Activated naive CD8-positive, alpha-beta T cell treated with anti-CD3 and anti-CD28 coated beads, Interleukin-2, amount 50 U/mL, for 24 hours (primary cell): Measurements from ENCODE around the gene SUV39H1.
"Not testable (repeated sequence)": the region's sequence is repeated elsewhere in the genome, so short reads cannot be mapped to it uniquely, and the experiment has no call there.

ENCODE experiments used
- ATAC-seq: fragments of 150-1000 bp; cut with Tn5 transposase; one replicate; pipeline ENCODE4 v1.10.0; 2021
- DNase-seq: peaks from one replicate; pipeline ENCODE4 v3.0.0; 2021
- H3K27ac Mint-ChIP-seq: one replicate; pipeline ENCODE4 v1.8.0; 2021; ENCODE audit warnings: mild to moderate bottlenecking, mixed read lengths
- H3K27me3 Mint-ChIP-seq: one replicate; pipeline ENCODE4 v1.8.0; 2021; ENCODE audit warnings: mixed read lengths
- H3K36me3 Mint-ChIP-seq: one replicate; pipeline ENCODE4 v1.8.0; 2021; ENCODE audit warnings: low read depth, mixed read lengths
- H3K4me1 Mint-ChIP-seq: one replicate; pipeline ENCODE4 v1.8.0; 2021; ENCODE audit warnings: mixed read lengths
- H3K4me3 Mint-ChIP-seq: one replicate; pipeline ENCODE4 v1.8.0; 2021; ENCODE audit warnings: mild to moderate bottlenecking, moderate library complexity, mixed read lengths
- H3K9me3 Mint-ChIP-seq: one replicate; pipeline ENCODE4 v1.8.0; 2021; ENCODE audit warnings: mixed read lengths

Gene SUV39H1, protein sequence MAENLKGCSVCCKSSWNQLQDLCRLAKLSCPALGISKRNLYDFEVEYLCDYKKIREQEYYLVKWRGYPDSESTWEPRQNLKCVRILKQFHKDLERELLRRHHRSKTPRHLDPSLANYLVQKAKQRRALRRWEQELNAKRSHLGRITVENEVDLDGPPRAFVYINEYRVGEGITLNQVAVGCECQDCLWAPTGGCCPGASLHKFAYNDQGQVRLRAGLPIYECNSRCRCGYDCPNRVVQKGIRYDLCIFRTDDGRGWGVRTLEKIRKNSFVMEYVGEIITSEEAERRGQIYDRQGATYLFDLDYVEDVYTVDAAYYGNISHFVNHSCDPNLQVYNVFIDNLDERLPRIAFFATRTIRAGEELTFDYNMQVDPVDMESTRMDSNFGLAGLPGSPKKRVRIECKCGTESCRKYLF

DNA sequence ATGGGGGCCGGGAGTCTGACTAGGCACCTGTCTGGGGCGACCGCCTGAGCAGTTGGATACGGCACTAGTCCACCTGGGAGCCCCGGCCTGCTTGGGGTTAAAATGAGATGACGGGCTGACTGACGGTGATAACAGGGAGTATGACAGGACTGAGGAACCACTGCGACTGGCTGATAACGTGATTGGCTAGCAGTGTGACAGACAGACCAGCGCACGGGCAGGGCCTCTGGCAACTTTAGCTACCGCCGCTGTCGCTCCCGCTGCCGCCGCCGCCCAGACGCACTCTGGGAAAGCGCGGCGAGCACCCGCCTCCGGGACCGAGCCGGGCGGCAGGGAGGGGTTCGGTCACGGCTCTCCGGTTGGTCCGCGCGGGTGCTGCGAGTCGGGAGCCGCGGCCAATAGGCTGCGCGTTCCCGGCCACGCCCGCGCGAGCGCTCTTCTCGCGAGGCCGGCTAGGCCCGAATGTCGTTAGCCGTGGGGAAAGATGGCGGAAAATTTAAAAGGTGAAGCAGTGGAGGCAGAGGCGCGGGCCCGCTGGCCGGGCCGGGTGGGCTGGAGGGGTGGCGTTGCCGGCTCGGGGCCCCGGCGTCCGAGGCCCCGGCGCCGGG lies at the start of gene SUV39H1:
Gene SUV39H1 (plus strand): TSS at position 434 of the 608 bp plus-strand sequence. CDS start 51 bp downstream, at position 485.
- DNase-seq = peak; percentile 81
- ATAC-seq = peak; percentile 95
- Mint-ChIP-seq H3K36me3 (peaks cover 23% of the 10 kb centered on the region), H3K4me3 (peak within 1 kb of the TSS; percentile 91), H3K4me1 (peaks cover 23% of the 10 kb centered on the region), H3K27me3 (no peaks in the 10 kb centered on the region), H3K27ac (peak within 1 kb of the TSS; percentile 96), H3K9me3 (no peaks in the 10 kb centered on the region)

DNA sequence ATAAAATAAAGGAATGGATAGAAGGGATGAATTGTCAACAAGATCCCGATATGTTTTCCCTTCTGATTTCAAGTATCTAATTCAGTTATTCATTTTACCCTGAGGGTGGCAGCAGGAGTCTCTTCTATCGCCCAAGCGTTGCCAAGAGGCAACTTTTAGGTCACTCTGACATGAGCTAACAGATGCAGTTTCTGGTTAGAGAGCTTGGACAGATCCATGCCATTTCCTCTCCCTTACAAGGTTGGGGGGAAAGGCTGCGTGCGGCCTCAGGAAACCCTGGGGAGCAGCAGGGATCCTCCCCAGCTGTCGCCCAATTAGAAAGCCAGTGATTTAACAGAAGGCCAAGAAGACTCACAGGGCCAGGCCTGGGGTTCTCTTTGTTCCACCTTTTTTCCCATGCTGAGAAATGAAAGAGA lies 48.2 kb upstream of the SUV39H1 start:
- Mint-ChIP-seq H3K27ac (no peak overlapping the region), H3K4me3 (no peak overlapping the region), H3K27me3 (no peaks in the 10 kb centered on the region), H3K4me1 (peaks cover 1% of the 10 kb centered on the region), H3K9me3 (no peaks in the 10 kb centered on the region), H3K36me3 (no peaks in the 10 kb centered on the region)
- DNase-seq (peak; percentile 9), ATAC-seq (no peak)

DNA sequence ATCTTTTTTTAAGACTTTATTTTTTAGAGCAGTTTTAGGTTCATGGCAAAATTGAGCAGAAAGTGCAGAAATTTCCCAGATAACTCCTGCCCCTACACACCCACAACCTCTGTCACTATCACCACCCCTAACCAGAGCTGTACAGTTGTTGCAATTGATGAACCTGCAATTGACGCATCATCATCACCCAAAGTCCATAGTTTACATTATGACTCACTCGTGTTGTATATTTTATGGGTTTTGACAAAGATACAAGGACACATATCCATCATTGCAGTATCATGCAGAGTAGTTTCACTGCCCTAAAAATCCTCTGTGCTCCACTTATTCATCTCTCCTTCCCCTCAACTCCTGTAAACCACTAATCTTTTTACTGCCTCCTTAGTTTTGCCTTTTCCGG lies 47.4 kb upstream of the SUV39H1 start:
- peaks cover 1% of the 10 kb centered on the region for H3K4me1 Mint-ChIP-seq
- DNase-seq (no peak), ATAC-seq (no peak)
- no peaks in the 10 kb centered on the region for H3K9me3 Mint-ChIP-seq
- H3K27ac Mint-ChIP-seq = no peak overlapping the region
- no peaks in the 10 kb centered on the region for H3K36me3 Mint-ChIP-seq
- H3K4me3 Mint-ChIP-seq = no peak overlapping the region
- no peaks in the 10 kb centered on the region for H3K27me3 Mint-ChIP-seq

DNA sequence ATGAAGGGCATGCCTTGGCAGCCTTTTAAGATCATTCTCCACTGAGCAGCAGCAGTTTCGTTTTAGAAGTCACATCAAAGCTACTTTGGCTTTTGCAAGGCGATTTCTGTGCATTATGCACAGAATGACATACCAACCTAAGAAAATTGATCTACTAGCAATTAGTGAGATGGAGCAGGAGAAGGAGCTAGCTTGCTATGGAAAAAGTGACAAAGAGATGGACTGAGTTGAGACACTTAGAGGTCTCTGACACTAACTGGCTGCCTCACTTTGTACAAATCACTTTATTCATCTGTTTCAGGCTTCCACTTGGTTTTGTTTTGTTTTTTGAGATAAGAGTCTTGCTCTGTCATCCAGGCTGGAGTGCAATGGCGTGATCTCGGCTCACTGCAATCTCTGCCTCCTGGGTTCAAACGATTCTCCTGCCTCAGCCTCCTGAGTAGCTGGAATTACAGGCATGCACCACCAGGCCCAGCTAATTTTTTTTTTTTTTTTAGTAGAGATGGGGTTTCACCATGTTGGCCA lies 44.4 kb upstream of the SUV39H1 start:
- H3K4me3 Mint-ChIP-seq, H3K27me3 Mint-ChIP-seq, ATAC-seq, H3K9me3 Mint-ChIP-seq, DNase-seq, H3K4me1 Mint-ChIP-seq, H3K36me3 Mint-ChIP-seq, H3K27ac Mint-ChIP-seq: not testable (repeated sequence)

DNA sequence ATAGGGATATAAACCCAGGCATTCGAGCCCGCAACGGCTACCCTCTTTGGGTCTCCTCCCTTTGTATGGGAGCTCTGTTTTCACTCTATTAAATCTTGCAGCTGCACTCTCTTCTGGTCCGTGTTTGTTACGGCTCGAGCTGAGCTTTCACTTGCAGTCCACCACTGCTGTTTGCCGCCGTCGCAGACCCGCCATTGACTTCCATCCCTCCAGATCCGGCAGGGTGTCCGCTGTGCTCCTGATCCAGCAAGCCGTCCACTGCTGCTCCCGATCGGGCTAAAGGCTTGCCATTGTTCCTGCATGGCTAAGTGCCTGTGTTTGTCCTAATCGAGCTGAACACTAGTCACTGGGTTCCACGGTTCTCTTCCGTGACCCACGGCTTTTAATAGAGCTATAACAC lies 41.8 kb upstream of the SUV39H1 start:
- H3K4me1 Mint-ChIP-seq, H3K27ac Mint-ChIP-seq, H3K9me3 Mint-ChIP-seq, H3K27me3 Mint-ChIP-seq, H3K4me3 Mint-ChIP-seq, H3K36me3 Mint-ChIP-seq, DNase-seq, ATAC-seq: not testable (repeated sequence)

DNA sequence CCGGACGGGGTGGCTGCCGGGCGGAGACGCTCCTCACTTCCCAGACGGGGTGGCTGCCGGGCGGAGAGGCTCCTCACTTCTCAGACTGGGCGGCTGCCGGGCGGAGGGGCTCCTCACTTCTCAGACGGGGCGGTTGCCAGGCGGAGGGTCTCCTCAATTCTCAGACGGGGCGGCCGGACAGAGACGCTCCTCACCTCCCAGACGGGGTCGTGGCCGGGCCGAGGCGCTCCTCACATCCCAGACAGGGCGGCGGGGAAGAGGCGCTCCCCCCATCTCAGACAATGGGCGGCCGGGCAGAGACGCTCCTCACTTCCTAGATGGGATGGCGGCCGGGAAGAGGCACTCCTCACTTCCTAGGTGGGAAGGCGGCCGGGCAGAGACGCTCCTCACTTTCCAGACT lies 36.8 kb upstream of the SUV39H1 start:
- H3K4me3 Mint-ChIP-seq = not testable (repeated sequence)

DNA sequence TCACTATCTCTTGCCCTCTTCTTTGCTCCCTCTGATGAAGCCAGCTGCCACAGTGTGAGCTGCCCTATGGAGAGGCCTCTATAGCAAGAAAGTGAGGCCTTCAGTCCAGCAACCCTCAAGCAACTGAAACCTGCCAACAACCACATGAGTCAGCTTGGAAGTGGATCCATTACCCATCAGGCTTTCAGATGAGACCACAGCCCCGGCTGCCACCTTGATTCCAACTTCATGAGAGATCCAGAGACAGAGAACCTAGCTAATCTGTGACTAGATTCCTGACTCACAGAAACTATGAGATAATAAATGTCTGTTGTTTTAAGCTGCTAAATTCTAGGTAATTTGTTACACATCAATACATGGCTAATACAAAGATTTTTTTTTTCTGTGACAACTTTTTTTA lies 33.3 kb upstream of the SUV39H1 start:
- H3K9me3 Mint-ChIP-seq = no peaks in the 10 kb centered on the region
- no peaks in the 10 kb centered on the region for H3K27me3 Mint-ChIP-seq
- no peak overlapping the region for H3K27ac Mint-ChIP-seq
- no peak for ATAC-seq
- no peak for DNase-seq
- no peak overlapping the region for H3K4me3 Mint-ChIP-seq
- H3K4me1 Mint-ChIP-seq = peaks cover 6% of the 10 kb centered on the region
- H3K36me3 Mint-ChIP-seq = no peaks in the 10 kb centered on the region

More for the DNA sequence above, 36.8 kb upstream of the SUV39H1 start:
- not testable (repeated sequence) for H3K27me3 Mint-ChIP-seq, ATAC-seq, H3K9me3 Mint-ChIP-seq, H3K27ac Mint-ChIP-seq, DNase-seq, H3K36me3 Mint-ChIP-seq, H3K4me1 Mint-ChIP-seq

DNA sequence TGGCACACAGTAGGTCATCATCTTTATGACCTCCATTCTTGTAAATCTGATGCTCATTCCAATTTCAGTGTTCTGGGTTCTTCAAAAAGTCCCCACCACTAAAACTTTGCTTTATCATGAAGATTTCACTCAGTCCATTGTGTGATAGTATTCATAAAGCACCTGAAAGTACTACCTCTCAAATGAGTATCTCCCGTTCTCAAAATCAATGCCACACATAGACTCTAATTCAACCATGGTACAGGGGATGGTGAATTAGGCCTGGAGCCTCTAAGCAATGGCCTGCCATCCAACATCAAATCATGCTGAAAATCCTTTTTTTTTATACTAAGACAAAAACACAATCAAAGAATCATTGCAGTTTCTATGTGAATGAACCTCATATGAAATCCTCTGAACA lies 32.4 kb upstream of the SUV39H1 start:
- Mint-ChIP-seq H3K4me3 (no peak overlapping the region), H3K27me3 (no peaks in the 10 kb centered on the region), H3K36me3 (no peaks in the 10 kb centered on the region), H3K27ac (no peak overlapping the region), H3K9me3 (no peaks in the 10 kb centered on the region), H3K4me1 (peaks cover 6% of the 10 kb centered on the region)
- ATAC-seq = no peak
- DNase-seq = no peak

DNA sequence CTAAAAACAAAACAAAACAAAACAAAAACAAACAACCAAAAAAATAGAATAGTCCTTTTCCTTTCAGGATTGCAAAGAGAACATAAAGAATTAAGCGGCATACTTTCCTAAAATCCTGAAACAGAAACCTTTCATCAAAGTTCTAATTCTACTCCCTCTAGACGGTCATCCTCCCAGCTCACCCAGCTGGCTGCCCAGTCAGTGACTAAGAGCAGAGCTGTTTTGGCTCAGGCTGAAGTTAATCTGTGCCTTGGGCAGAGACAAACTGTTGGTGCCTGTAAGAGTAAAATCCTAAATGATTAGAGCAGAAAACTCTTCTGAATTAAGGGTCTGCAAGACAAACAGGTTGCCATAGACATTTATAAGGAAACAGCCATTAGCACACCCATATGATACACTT lies 30.5 kb upstream of the SUV39H1 start:
- no peak for ATAC-seq
- Mint-ChIP-seq H3K27ac (no peak overlapping the region), H3K27me3 (no peaks in the 10 kb centered on the region), H3K9me3 (no peaks in the 10 kb centered on the region), H3K4me1 (peaks cover 5% of the 10 kb centered on the region), H3K4me3 (no peak overlapping the region), H3K36me3 (no peaks in the 10 kb centered on the region)
- DNase-seq = no peak

DNA sequence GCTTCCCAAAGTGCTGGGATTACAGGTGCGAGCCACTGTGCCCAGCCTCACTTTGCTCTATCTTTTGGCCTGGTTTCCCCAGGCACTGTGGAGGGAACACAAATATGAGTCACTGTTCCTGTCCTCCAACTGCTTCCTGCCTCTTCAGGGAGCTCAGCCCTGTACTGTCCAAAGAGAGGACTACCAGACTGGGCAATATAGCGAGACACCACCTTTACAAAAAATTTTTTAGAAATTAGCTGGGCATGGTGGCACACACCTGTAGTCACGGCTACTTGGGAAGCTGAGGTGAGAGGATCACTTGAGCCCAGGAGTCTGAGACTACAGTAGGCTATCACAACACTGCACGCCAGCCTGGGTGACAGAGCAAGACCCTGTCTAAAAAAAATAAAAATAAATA lies 29.9 kb upstream of the SUV39H1 start:
- Mint-ChIP-seq H3K9me3 (no peaks in the 10 kb centered on the region), H3K36me3 (no peaks in the 10 kb centered on the region), H3K27me3 (no peaks in the 10 kb centered on the region), H3K4me1 (peaks cover 2% of the 10 kb centered on the region), H3K4me3 (no peak overlapping the region), H3K27ac (no peak overlapping the region)
- no peak for ATAC-seq
- no peak for DNase-seq

DNA sequence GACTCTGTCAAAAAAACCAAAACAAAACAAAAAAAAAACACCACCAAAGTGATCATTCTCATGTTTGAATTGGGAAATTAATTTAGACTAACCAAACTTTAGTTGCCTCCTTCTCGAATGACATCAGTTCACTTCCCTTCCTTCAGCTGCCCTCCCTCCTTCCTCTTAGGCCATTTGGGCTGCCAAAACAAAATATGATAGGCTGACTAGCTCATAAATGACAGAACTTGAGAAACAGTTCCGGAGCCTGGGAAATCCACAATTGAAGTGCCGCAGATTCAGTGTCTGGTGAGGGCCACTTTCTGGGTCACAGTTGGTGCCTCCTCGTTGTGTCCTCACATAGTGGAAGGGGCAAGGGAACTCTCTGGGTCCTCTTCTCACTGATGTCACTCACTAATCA lies 29.0 kb upstream of the SUV39H1 start:
- peaks cover 2% of the 10 kb centered on the region for H3K4me1 Mint-ChIP-seq
- ATAC-seq = no peak
- DNase-seq = no peak
- H3K27ac Mint-ChIP-seq = no peak overlapping the region
- H3K9me3 Mint-ChIP-seq = no peaks in the 10 kb centered on the region
- H3K27me3 Mint-ChIP-seq = no peaks in the 10 kb centered on the region
- no peaks in the 10 kb centered on the region for H3K36me3 Mint-ChIP-seq
- H3K4me3 Mint-ChIP-seq = no peak overlapping the region

DNA sequence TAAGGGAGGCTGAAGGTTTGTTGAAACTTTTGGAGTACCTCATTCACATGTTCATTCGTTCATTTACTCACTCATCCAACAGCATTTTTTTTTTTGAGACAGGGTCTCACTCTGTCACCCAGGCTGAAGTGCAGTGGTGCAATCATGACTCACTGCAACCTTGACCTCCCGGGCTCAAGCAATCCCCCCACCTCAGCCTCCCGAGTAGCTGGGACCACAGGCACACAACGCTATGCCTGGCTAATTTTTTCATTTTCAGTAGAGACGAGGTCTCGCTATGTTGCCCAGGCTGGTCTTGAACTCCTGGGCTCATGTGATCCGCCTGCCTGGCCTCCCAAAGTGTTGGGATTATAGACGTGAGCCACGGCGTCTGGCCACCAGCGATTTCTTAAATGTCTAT lies 28.3 kb upstream of the SUV39H1 start:
- H3K27ac Mint-ChIP-seq, H3K9me3 Mint-ChIP-seq, ATAC-seq: not testable (repeated sequence)

DNA sequence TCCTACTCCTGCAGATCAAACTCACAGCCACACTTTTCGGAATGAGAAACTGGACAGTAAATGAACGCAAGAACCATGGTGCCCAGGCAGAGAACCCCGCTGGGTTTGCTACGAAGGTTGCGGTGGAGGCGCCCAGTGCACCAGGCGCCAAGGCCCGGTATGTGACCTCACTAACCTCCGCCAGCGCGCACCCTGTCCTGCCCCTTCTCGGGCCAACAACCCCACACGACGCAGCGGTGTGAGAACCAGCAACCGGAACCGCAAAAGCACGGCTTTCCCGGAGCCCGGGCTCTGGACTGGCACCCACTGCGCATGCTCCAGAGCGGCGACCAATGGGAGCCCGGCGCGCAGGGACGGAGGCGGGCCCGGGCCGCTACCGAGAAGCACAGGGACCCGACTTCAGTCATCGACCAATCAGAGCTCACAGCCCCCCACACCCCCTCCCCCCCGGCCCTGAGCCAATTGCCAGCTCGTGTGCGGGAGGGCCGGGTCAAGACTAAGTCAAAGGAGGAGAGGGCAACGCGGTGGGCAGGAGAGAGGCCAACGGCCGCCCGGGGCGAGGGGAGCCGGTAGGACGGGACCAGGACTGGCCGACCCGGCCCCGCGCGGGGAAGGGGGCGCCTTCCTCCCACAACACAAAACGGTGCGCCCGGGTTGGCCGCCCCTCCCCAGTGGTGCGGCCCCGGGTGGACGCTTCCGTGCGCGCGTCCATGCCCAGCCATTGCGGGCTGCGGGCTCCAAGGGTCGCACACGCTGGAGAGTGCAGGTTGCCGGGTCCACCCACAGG lies 20.2 kb upstream of the SUV39H1 start:
- DNase-seq = peak; percentile 89
- ATAC-seq = peak; percentile 95
- H3K9me3 Mint-ChIP-seq = no peaks in the 10 kb centered on the region
- no peaks in the 10 kb centered on the region for H3K36me3 Mint-ChIP-seq
- H3K27me3 Mint-ChIP-seq = no peaks in the 10 kb centered on the region
- peak overlapping the region; percentile 83 for H3K27ac Mint-ChIP-seq
- H3K4me3 Mint-ChIP-seq = peak overlapping the region; percentile 88
- peaks cover 33% of the 10 kb centered on the region for H3K4me1 Mint-ChIP-seq

More for the DNA sequence above, 28.3 kb upstream of the SUV39H1 start:
- H3K4me3 Mint-ChIP-seq, H3K27me3 Mint-ChIP-seq, DNase-seq, H3K36me3 Mint-ChIP-seq, H3K4me1 Mint-ChIP-seq: not testable (repeated sequence)

DNA sequence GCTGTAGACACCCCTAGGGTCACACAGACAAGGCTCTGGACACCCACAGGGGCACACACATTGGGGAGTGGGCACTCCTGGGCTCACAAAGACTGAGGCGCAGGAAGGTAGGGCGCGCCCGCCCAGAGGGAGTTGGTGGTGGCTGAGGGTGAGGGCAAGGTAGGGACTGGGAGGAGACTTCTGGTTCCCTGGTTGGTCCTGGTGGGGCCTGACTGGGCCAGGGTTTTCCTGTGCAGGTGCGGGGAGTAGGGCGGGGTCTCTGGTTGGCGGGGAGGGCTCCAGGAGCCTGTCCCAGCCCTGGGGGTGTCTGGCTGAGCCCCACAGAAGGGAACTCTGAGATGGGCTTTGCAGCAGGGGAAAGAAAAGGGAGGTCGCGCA lies 19.7 kb upstream of the SUV39H1 start:
- ATAC-seq = peak; percentile 12
- peak overlapping the region; percentile 83 for H3K27ac Mint-ChIP-seq
- no peaks in the 10 kb centered on the region for H3K27me3 Mint-ChIP-seq
- H3K36me3 Mint-ChIP-seq = no peaks in the 10 kb centered on the region
- no peaks in the 10 kb centered on the region for H3K9me3 Mint-ChIP-seq
- peak overlapping the region; percentile 88 for H3K4me3 Mint-ChIP-seq
- DNase-seq = peak; percentile 20
- peaks cover 33% of the 10 kb centered on the region for H3K4me1 Mint-ChIP-seq
